CD4-positive, CD25-positive, alpha-beta regulatory T cell (primary cell): Measurements from ENCODE around the gene B9D2. TPM values are rescaled to one million over a fixed set of nuclear protein-coding genes. Genes with fewer than 3 reads are reported as not detected.

Experiments
- ATAC-seq, 2 donors: fragments of 150-1000 bp; cut with Tn5 transposase; one replicate each; pipeline ENCODE4 v1.10.0; 2021; ENCODE audit warnings: low read depth in 2 of 2, moderate number of reproducible peaks in 2 of 2, moderate library complexity in 1 of 2
- DNase-seq, 3 donors: peaks; one replicate each; pipeline versions ENCODE4 v3.0.0 to v3.0.0-alpha.2; 2012 to 2022; ENCODE audit warnings: mixed read lengths in 1 of 3
- H3K27ac ChIP-seq: one replicate; pipeline ENCODE4 v1.7.0; 2013; ENCODE audit warnings: mild to moderate bottlenecking, low read length; ENCODE audit not compliant: insufficient read depth, poor library complexity, severe bottlenecking
- H3K27me3 ChIP-seq: one replicate; pipeline ENCODE4 v1.7.0; 2013; ENCODE audit warnings: low read length; ENCODE audit not compliant: control insufficient read depth, insufficient read depth
- H3K36me3 ChIP-seq: one replicate; pipeline ENCODE4 v1.7.0; 2013; ENCODE audit warnings: mild to moderate bottlenecking, low read length, moderate library complexity; ENCODE audit not compliant: control insufficient read depth, insufficient read depth
- H3K4me1 ChIP-seq: 2 replicates; pipeline ENCODE4 v1.7.0; 2013; ENCODE audit warnings: mild to moderate bottlenecking, low read length; ENCODE audit not compliant: insufficient read depth, control insufficient read depth, poor library complexity, severe bottlenecking
- H3K4me3 ChIP-seq: one replicate; pipeline ENCODE4 v1.7.0; 2013; ENCODE audit warnings: low read depth, mild to moderate bottlenecking, low read length, moderate library complexity
- H3K9me3 ChIP-seq, 2 experiments: 1 replicate in 1 of 2; 2 replicates in 1 of 2; pipeline ENCODE4 v1.7.0; 2013; ENCODE audit warnings: low read length in 2 of 2, mild to moderate bottlenecking in 1 of 2, moderate library complexity in 1 of 2; ENCODE audit not compliant: control insufficient read depth in 2 of 2
- H3K27ac Mint-ChIP-seq, 3 donors: one replicate each; pipeline ENCODE4 v1.8.0; 2020 to 2022; ENCODE audit warnings: mild to moderate bottlenecking in 3 of 3, mixed read lengths in 3 of 3, moderate library complexity in 2 of 3
- H3K27me3 Mint-ChIP-seq: one replicate; pipeline ENCODE4 v1.8.0; 2022; ENCODE audit warnings: mild to moderate bottlenecking, mixed read lengths
- H3K36me3 Mint-ChIP-seq: one replicate; pipeline ENCODE4 v1.8.0; 2020; ENCODE audit warnings: mixed read lengths
- H3K4me1 Mint-ChIP-seq, 4 donors: one replicate each; pipeline ENCODE4 v1.8.0; 2020 to 2022; ENCODE audit warnings: mixed read lengths in 4 of 4, mild to moderate bottlenecking in 1 of 4
- H3K4me3 Mint-ChIP-seq, 4 donors: one replicate each; pipeline ENCODE4 v1.8.0; 2020 to 2022; ENCODE audit warnings: mild to moderate bottlenecking in 4 of 4, mixed read lengths in 4 of 4, moderate library complexity in 3 of 4
- H3K9me3 Mint-ChIP-seq, 7 donors: one replicate each; pipeline ENCODE4 v1.8.0; 2020 to 2022; ENCODE audit warnings: mixed read lengths in 7 of 7, mild to moderate bottlenecking in 3 of 7, moderate library complexity in 2 of 7
- polyA plus RNA-seq, 4 donors: library from polyadenylated mRNA; unstranded; fragments of 300-500 nt; fragmentation: Illumina TruSeq; gene quantifications; one replicate each; pipeline ENCODE4 v1.2.3, GENCODE V29; 2021
- total RNA-seq: library from RNA; stranded (reverse); gene quantifications from one replicate; pipeline ENCODE4 v1.2.3, GENCODE V29; 2022

The B9D2 gene
- total and polyA plus RNA-seq, 5 donors from 2014 or later, result 22.3 to 28.4 (median 24.2) TPM

DNA sequence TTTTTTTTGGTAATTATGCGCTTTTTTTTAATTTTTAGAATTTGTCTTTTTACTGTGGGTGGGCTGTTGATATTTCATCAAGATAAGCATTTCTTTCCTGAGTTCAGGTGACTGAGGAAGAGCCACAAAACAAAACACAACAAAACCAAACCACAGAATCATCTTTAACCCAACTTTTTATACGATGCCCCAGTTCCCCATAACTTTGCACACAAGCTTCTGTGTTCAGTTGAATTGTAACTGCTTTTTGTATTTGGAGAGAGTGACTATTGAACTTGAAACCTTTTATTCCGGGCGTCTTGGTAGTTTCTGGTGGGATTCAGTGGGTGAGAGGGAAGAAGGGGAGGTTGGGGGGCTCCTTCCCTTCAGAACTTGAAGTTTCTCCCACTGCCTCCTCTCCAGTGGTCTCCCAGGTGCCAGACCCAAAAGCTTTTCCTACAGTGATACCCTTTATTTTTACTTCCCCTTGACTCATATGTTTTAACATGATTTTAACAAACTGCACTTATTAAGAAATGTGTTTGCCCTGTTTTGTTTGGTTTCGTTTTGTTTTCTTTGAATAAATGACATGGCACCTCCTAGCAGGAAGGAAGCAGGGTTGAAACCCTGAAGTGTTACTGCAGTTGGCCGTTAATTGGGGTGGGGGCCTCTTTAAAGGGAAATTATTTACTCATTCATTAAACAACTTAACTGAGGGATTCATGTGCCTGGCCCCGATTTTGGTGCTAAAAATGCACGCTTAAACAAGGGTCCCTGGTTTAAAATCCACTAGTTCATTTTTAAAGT, 56.7 kb downstream of the B9D2 start:
- Histone ChIP-seq H3K4me1 (peaks cover 88% of the 10 kb centered on the region), H3K4me3 (peak overlapping the region; percentile 98), H3K36me3 (peaks cover 39% of the 10 kb centered on the region), H3K27ac (peak overlapping the region; percentile 97), H3K27me3 (no peaks in the 10 kb centered on the region), H3K9me3 (no peaks in the 10 kb centered on the region)
- peaks cover 0 to 2% (median 0%) of the 10 kb centered on the region in 7 donors for H3K9me3 Mint-ChIP-seq
- ATAC-seq (peak in 1 of 2 donors; percentile 22), DNase-seq (peak in 2 of 3 donors; percentile 37 to 84)
- H3K4me1 Mint-ChIP-seq, result peaks cover 15 to 96% (median 58%) of the 10 kb centered on the region in 4 donors
- H3K27me3 Mint-ChIP-seq, result peaks cover 4% of the 10 kb centered on the region
- H3K36me3 Mint-ChIP-seq, result peaks cover 22% of the 10 kb centered on the region
- peak overlapping the region; percentile 98 to 100 (median 100) for H3K27ac Mint-ChIP-seq
- peak overlapping the region; percentile 83 to 98 (median 90) for H3K4me3 Mint-ChIP-seq

DNA sequence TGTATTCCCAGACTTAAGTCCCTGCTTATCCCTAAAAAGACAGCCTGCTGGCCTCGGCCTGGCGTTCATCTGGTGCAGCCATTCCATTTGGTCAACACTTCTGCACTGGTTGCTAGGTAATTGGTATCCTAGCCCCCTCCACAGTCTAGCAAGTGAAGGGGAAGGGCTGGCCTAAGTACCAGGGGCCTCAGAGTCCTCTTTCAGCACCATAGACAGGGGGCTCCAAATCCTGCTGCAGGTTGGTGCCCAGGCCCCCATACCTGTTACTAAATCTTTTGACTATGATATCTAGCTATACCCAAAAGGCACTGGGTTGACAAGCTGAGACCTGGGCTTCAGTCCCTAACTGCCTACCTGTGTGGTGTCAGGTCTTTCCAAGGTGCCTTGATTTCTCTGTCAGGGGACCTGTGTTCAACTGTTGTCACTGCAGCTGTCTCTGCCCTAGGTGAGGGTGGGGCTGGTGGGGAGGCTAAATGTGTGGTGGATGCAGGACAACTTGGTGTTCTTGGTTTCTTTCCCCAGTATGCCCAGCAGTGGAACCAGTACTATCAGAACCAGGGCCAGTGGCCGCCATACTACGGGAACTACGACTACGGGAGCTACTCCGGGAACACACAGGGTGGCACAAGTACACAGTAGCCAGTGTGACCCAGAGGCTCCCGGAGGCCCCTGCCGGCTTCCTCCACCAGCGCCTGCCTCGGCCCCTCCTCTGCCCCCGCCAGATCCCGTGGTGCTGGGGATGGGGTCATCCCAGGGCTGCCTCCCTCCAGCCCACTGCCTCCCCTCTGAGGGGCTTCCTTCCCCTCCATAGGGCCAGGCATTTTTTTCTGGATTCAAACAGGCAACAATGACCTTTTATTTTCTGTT, 57.8 kb downstream of the B9D2 start:
- Mint-ChIP-seq H3K9me3 (peaks cover 0 to 2% (median 0%) of the 10 kb centered on the region in 7 donors), H3K4me3 (peak overlapping the region; percentile 83 to 98 (median 90)), H3K36me3 (peaks cover 30% of the 10 kb centered on the region), H3K27me3 (peaks cover 4% of the 10 kb centered on the region), H3K4me1 (peaks cover 15 to 96% (median 59%) of the 10 kb centered on the region in 4 donors), H3K27ac (peak overlapping the region; percentile 98 to 100 (median 100))
- H3K36me3 ChIP-seq, result peaks cover 47% of the 10 kb centered on the region
- H3K27me3 ChIP-seq, result no peaks in the 10 kb centered on the region
- no peaks in the 10 kb centered on the region for H3K9me3 ChIP-seq
- peak overlapping the region; percentile 98 for H3K4me3 ChIP-seq
- H3K27ac ChIP-seq, result peak overlapping the region; percentile 97
- peaks cover 83% of the 10 kb centered on the region for H3K4me1 ChIP-seq
- ATAC-seq (no peak), DNase-seq (no peak)

DNA sequence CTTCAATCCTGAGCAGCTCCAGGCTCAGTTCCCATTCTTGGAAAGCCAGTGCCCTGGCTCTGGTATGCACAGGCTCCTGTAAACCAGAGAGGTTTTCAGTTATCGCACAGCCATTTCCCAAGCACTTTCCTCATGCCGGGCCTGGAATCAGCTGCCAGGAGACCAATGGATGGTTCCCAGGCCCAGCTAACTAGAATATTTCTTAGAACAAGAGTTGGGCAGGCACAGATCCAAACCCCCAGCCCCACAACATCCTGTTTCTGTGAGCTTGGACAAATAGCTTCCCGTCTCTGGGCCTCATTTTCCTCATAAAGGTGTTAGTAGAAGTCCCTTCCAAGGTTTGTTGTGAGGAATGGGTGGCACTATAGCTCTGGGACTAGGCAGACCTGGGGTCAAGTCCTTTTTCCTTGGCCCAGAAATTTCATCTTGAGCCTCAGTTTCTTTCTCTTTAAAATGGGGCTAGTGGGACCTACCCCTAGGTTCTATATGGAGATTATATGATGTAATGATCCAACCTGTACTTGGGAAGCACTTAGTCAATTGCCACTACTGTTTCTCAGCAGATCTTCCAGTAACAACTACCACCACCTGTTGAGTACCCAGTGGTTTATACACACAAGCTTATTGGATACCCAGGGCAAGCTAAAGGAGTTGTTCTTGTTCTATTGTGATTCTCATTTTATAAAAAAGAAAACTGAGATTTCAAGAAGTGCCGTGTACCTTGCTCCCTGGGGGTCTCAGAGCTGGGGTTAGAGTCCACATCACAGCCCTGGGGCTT, 59.1 kb downstream of the B9D2 start:
- Histone ChIP-seq H3K4me3 (no peak overlapping the region), H3K36me3 (peaks cover 59% of the 10 kb centered on the region), H3K27ac (peak overlapping the region; percentile 97), H3K4me1 (peaks cover 77% of the 10 kb centered on the region), H3K27me3 (no peaks in the 10 kb centered on the region), H3K9me3 (no peaks in the 10 kb centered on the region)
- H3K36me3 Mint-ChIP-seq, result peaks cover 38% of the 10 kb centered on the region
- H3K27me3 Mint-ChIP-seq, result peaks cover 4% of the 10 kb centered on the region
- ATAC-seq (no peak), DNase-seq (no peak)
- peak overlapping the region; percentile 62 to 96 (median 69) for H3K27ac Mint-ChIP-seq
- peaks cover 10 to 96% (median 62%) of the 10 kb centered on the region in 4 donors for H3K4me1 Mint-ChIP-seq
- peak overlapping the region in 2 of 4 donors; percentile 31 to 46 for H3K4me3 Mint-ChIP-seq
- H3K9me3 Mint-ChIP-seq, result peaks cover 0 to 2% (median 0%) of the 10 kb centered on the region in 7 donors

Other genes starting within 250 kb of the B9D2 start
- 0.25 TPM for gene CYP2F1, start 249.7 kb downstream of the B9D2 start, total RNA-seq
- gene CYP2F1, start 249.7 kb downstream of the B9D2 start, polyA plus RNA-seq, result not detected
- not detected for gene CYP2S1, start 170.9 kb downstream of the B9D2 start, total RNA-seq
- gene CYP2S1, start 170.9 kb downstream of the B9D2 start, polyA plus RNA-seq, result under 1 TPM in 1 of 4 donors, not detected in 3; 0.28 TPM
- not detected for gene AXL, start 144.9 kb downstream of the B9D2 start, total RNA-seq
- under 1 TPM; 0.08 to 0.47 (median 0.41) TPM for gene AXL, start 144.9 kb downstream of the B9D2 start, polyA plus RNA-seq
- gene HNRNPUL1, start 99.8 kb downstream of the B9D2 start, total RNA-seq, result 354 TPM
- 10 to 100 TPM; 39.3 to 56.8 (median 45.4) TPM for gene HNRNPUL1, start 99.8 kb downstream of the B9D2 start, polyA plus RNA-seq
- 43.7 TPM for gene CCDC97, start 54.0 kb downstream of the B9D2 start, total RNA-seq
- 10 to 100 TPM; 17.7 to 21.8 (median 19.6) TPM for gene CCDC97, start 54.0 kb downstream of the B9D2 start, polyA plus RNA-seq
- gene TGFB1, start 10.2 kb downstream of the B9D2 start, total RNA-seq, result 414 TPM
- gene TGFB1, start 10.2 kb downstream of the B9D2 start, polyA plus RNA-seq, result 10 to 100 TPM; 31.6 to 51.8 (median 46.9) TPM
- gene TMEM91, start 12.4 kb upstream of the B9D2 start, total RNA-seq, result 12.4 TPM
- 1 to 10 TPM; 2.0 to 7.5 (median 4.0) TPM for gene TMEM91, start 12.4 kb upstream of the B9D2 start, polyA plus RNA-seq
- 13.9 TPM for gene EXOSC5, start 33.2 kb upstream of the B9D2 start, total RNA-seq
- gene EXOSC5, start 33.2 kb upstream of the B9D2 start, polyA plus RNA-seq, result 10 to 100 TPM; 46.1 to 65.3 (median 58.6) TPM
- 14.3 TPM for gene BCKDHA, start 33.7 kb upstream of the B9D2 start, total RNA-seq
- gene BCKDHA, start 33.7 kb upstream of the B9D2 start, polyA plus RNA-seq, result 10 to 100 TPM; 55.8 to 66.0 (median 61.9) TPM
- 0.67 TPM for gene B3GNT8, start 63.2 kb upstream of the B9D2 start, total RNA-seq
- 1 to 10 TPM in 1 of 4 donors, under 1 TPM in 3; 0.45 to 1.0 (median 0.59) TPM for gene B3GNT8, start 63.2 kb upstream of the B9D2 start, polyA plus RNA-seq
- 26.8 TPM for gene DMAC2, start 75.8 kb upstream of the B9D2 start, total RNA-seq
- gene DMAC2, start 75.8 kb upstream of the B9D2 start, polyA plus RNA-seq, result 10 to 100 TPM; 46.2 to 58.6 (median 48.6) TPM
- not detected for gene ERICH4, start 79.0 kb upstream of the B9D2 start, total RNA-seq
- not detected for gene ERICH4, start 79.0 kb upstream of the B9D2 start, polyA plus RNA-seq
- gene CEACAM21, start 212.0 kb upstream of the B9D2 start, total RNA-seq, result 43.8 TPM
- gene CEACAM21, start 212.0 kb upstream of the B9D2 start, polyA plus RNA-seq, result 10 to 100 TPM; 39.1 to 58.6 (median 46.7) TPM